Iris pigment epithelial cell (primary cell): Measurements from ENCODE around the gene HRC.

Experiments
- DNase-seq: peaks from one replicate; pipeline ENCODE4 v3.0.0-alpha.2; 2011; ENCODE audit warnings: low read depth

HRC gene

DNA sequence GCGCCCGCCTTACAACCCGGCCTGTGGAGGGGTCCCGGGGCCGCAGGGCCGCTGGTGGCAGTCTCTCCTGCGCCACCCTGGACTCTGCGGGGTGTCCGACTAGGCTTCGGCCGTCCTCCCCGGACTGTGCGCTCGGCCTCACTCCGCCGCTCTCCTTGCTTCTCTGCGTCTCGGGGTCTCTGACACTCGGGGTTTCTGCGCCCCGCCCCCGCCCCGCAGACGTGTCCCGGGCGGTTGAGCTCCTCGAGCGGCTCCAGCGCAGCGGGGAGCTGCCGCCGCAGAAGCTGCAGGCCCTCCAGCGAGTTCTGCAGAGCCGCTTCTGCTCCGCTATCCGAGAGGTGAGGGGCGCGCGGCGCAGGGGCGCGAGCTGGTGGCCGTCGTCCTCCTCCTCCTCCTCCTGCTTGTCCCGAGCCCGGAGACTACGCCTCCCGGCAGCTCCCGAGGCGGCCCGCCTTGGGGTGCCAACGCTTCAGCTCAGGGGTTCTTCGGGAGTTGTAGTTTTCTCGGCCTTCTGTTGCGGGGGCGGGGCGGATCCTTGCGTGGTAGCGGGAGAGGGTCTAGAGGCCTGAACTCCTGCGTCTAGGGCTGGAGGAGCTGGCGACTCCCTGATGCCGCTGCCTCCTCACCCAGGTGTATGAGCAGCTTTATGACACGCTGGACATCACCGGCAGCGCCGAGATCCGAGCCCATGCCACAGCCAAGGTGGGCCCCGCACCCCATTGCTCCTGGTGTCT, 40.4 kb downstream of the HRC start:
- DNase-seq: peak; percentile 55

DNA sequence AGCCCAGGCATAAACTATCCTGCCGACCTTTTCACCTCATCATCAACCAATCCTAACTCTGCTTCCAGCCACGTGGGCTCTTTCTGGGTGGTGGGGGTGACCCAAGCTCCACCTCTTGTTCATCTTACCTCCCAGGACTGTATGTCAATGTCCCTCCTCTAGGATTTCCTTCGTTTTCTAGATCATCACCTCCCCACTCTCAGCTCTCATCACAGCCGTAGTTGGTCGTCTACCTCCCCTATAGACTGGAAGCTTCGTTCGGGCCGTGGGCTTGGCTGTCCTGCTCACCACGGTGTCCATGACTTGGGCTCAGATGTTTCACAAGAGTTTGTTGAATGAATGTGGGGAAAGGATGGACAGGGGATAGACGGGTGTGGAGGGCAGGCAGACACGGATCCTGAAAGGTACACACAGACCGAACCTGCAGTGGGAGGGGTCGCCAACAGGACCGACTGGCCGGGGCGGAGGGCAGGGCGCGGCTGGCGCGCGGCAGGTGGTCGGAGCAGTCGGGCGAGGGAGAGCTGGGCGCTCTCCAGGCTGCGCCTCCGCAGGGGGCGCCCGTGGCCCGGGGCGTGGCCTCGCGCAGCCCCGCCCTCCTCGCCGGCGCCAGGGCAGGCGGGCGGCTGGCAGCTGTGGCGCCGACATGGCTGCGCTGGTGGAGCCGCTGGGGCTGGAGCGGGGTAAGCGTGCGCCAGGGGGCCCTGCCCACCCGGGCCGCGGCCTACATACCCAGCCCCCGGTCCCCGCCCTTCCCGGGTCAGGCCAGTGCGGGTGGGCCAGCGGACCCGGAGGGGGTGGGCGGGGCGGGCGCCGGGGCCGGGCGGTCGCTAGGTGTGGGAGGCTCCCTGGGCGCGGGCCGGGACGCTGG, 41.2 kb downstream of the HRC start, which contains the start of gene LIN7B:
Gene LIN7B (plus strand): TSS at position 609 of the 868 bp plus-strand sequence. CDS start 35 bp downstream, at position 644.
- peak; percentile 57 for DNase-seq

DNA sequence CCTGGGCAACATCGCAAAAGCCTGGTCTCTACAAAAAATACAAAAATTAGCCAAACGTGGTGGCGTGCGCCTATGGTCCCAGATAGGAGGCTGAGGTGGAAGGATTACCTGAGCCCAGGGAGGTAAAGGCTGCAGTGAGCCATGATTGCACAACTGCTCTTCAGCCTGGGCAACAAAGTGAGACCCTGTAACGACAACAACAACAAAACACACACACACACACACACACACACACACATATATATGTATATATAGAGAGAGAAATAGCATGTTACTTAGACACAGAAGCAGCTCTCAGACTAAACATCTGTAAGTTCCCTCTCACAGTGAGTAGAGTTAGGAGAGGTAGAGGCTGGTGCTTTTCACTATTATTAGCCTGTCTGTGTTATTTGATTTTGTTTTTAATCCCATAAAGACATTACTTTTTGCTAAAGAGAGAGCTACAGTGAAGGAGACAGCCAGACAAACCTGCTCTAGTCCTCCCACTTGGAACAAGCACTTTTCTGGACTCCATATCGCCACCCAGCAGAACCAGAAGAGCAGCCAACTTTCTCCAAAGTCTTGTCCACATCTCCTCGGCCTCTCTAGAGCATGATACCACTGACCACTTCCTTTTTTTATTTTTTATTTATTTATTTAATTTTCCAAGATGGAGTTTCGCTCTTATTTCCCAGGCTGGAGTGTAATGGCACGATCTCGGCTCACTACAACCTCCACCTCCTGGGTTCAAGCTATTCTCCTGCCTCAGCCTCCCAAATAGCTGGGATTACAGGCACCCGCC, 43.8 kb downstream of the HRC start:
- DNase-seq: no peak

DNA sequence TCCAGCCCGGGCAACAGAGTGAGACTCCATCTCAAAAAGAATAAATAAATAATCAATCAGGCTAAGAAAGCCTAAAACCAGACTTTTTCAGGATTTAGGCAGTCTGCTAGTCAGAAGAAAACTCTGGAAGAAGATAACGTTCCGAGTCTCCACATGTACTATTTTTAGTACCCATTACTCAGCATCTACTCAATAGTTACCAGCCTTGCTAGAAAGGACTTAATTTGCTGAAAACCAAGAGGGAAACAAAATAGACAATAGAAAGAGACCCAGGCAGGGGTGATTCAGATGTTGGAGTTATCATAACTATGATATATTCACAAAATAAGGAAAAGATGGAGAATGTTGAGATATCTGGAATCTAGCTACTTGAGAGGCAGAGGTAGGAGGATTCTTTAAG, 44.6 kb downstream of the HRC start:
- peak; percentile 35 for DNase-seq

DNA sequence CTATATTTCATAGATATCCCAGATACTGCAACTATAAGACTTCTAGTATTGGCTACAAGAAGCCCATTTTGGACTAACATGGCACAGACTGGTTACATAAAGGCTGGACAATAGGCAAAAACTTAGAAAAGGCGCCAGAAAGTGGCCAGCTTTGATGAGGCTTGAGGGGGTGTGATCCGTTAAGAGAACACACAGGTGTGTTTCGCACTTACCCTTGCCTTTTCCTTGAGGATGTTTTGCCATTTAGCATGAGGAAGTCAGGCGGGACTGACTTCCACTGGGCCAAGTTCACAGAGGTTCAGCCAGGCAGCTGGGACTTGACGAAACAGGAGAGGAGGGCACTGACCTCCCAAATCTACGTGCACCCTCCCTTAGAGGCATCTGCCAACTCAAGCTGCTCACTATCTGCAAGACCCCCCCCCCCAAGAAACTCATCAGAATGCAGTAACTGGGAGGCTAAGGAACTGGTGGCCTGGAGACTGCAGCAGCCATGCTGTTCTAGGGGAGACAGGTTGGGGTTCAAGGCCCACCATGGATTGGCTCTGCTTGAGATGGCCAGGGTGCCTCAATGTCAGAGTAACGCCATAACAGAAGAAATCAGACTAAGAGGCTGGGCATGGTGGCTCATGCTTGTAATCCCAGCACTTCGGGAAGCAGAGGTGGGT, 45.5 kb downstream of the HRC start:
- no peak for DNase-seq

DNA sequence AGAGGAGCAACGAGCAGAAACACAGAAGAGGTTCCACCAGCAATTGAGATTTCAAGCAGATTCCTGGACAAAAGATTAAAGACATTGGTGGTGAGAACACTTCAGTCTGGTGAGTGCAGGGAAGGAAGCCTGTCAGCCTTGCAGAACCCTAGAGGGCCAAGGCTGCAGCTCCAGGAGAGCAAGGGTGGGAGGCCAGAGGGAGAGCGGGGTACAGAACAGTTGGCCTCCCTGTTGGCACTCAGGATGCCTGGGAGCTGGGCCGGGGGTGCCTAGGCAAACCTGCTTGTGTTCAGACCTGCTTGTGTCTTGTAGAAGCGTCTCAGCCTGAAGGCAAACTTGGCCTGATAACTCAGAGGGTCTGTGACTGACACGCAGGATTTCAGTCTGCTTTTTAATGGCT, 46.1 kb downstream of the HRC start:
- DNase-seq: no peak

DNA sequence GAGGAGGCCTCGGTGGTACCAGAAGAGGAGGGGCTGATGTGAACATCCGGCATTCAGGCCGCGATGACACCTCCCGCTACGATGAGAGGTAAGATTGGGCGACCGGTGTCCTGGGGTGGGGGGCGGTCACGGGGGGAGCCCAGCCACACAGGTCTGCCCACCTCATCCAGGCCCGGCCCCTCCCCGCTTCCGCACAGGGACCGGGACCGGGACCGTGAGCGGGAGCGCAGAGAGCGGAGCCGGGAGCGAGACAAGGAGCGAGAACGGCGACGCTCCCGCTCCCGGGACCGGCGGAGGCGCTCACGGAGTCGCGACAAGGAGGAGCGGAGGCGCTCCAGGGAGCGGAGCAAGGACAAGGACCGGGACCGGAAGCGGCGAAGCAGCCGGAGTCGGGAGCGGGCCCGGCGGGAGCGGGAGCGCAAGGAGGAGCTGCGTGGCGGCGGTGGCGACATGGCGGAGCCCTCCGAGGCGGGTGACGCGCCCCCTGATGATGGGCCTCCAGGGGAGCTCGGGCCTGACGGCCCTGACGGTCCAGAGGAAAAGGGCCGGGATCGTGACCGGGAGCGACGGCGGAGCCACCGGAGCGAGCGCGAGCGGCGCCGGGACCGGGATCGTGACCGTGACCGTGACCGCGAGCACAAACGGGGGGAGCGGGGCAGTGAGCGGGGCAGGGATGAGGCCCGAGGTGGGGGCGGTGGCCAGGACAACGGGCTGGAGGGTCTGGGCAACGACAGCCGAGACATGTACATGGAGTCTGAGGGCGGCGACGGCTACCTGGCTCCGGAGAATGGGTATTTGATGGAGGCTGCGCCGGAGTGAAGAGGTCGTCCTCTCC, 47.4 kb downstream of the HRC start:
- no peak for DNase-seq

DNA sequence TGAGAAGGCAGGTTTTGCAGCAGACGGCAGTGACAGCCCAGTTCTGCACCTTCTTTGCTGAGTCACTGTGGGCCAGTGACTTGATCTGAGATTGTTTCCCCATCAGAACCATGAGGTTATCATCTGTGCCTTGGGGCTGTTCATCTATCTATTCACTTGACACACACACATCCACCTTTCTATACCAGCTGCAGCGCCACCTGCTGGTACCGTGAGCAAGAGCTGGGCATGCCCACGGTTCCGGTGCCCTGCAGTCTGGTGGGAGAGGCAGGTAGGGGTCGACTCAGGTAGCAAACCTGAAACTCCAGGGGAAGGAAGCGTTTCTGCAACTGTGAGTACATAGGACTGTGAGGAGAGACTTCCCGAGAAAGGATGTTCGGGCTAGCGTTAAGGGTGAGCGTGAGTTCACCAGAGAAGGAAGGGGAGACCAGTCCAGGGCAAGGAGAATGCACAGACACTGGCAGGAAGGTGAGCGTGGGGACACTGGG, 48.5 kb downstream of the HRC start:
- peak; percentile 58 for DNase-seq

DNA sequence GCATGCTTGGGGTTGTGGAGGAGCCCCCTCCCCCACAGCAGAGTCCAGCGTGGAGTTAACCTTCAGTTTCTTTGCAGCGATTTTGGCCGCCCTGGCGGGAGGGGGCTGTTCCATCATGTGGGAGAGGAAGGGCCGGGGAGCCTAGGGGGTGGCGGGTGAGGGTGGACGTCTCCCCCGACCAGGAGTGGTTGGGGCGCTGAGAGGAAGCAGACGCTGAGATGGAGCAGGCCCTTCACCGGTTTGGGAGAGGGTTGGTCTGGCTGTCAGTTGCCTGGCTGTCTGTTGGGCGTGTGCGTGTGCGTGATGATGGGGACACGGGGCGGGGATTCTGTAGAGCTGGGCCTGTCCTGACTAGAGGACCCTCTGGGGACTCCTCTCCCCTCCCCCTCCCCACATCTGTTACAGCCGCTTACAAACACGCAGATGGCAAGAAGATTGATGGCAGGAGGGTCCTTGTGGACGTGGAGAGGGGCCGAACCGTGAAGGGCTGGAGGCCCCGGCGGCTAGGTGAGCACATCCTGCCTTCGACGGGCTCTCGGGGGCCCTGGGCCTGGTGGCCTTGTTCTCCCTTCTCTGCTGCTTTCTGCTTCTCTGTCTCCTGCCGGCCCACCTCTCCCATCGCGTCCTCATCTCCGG, 50.8 kb downstream of the HRC start:
- no peak for DNase-seq

DNA sequence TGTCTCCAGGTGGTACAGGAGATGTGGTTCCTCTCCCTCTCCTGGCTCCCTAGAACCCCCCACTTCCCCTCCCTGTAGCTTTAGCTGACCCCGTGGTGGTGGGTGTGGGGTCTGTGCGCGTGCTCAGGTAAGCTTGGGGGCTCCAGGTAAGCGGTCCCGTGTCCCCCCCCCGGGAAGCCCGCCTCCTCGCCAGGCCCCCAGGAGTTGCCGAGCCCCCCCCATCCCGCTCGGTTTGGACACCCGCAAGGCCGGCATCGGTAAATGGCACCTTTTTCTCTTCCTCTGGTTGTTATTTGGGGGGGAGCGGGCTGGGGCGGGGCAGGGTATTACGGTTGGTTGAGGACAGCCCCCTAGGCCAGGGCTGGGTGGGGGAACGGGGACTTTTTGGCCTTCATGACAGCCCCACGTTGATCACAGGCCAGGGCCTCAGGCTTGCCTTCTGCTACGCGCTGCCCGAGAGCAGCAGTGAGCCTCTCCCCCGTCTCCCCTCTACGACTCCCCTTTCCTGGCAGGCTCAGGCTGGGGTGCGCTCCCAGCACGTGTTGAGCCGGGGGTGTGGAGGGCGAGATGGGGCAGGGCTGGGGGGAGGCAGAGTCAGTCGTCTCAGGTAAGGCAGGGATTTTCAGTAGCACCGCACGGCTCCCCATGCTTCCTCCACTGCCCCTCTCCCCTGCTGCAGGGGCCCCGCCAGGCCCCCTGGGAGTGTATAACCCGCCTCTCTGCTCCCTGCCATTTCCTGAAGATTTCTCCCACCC, 51.7 kb downstream of the HRC start:
- DNase-seq: no peak

DNA sequence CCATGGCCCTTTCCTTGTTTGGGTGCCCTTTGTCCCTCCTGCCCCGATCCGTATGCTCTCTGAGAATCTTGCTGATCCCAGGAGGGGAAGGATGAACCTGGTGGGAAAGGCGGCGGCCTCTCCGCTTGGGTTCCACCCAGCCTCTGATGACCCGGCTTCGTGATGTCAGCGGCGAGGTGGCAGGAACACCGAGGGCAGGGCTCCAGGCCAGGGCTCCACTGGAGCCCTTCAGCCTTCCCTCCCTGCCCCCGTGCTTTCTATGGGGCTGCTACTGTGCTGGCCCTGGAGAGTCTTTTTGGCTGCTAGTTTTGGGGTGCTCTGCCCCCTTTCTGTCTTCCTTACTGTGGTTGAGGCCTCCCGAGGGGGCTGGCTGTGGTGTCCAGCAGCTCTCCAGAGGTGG, 52.9 kb downstream of the HRC start:
- no peak for DNase-seq
